Measurements from ENCODE around the gene PKP1. TPM values are rescaled to one million over a fixed set of nuclear protein-coding genes. Genes with fewer than 3 reads are reported as not detected.

Gene PKP1, protein sequence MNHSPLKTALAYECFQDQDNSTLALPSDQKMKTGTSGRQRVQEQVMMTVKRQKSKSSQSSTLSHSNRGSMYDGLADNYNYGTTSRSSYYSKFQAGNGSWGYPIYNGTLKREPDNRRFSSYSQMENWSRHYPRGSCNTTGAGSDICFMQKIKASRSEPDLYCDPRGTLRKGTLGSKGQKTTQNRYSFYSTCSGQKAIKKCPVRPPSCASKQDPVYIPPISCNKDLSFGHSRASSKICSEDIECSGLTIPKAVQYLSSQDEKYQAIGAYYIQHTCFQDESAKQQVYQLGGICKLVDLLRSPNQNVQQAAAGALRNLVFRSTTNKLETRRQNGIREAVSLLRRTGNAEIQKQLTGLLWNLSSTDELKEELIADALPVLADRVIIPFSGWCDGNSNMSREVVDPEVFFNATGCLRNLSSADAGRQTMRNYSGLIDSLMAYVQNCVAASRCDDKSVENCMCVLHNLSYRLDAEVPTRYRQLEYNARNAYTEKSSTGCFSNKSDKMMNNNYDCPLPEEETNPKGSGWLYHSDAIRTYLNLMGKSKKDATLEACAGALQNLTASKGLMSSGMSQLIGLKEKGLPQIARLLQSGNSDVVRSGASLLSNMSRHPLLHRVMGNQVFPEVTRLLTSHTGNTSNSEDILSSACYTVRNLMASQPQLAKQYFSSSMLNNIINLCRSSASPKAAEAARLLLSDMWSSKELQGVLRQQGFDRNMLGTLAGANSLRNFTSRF
- not detected in 2 replicates for total RNA-seq

DNA sequence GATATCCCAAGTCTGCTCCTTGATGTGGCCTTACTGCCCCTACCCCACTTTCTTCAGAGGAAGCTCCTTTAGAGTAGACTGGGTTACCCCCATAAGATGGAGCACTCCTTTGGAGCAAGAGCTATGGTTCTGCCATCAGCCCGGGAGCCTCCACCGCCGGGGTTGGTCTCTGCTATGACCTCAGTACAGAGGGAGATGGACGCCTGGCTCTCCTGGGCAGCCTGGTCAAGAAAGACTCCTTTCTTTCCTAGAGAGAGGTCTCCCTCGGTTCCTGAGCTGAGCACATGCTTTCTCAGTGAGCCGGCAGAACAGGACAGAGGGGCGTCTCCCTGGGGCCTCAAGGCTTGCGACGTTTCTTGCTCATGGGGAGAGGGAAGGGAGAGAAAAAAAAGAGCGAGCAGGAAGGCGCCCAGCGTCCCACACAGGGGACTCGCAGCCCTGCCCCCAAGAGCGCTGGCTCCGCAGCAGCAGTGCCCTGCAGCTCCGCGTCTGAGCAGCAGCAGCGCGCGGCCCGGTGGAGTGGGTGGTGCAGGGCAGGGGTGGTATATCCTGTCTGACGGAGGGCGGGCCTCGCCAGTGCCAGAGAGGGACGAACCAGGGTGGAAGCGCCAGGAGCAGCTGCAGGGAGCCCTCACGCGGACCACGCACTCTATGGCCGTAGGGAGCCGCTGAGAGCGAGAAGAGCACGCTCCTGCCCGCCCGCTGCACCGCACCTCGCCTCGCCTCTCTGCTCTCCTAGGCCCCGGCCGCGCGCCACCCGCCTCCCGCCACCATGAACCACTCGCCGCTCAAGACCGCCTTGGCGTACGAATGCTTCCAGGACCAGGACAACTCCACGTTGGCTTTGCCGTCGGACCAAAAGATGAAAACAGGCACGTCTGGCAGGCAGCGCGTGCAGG lies at the start of gene PKP1:
Gene PKP1 (plus strand): TSS at position 576 of the 899 bp plus-strand sequence. CDS start 197 bp downstream, at position 773.

DNA sequence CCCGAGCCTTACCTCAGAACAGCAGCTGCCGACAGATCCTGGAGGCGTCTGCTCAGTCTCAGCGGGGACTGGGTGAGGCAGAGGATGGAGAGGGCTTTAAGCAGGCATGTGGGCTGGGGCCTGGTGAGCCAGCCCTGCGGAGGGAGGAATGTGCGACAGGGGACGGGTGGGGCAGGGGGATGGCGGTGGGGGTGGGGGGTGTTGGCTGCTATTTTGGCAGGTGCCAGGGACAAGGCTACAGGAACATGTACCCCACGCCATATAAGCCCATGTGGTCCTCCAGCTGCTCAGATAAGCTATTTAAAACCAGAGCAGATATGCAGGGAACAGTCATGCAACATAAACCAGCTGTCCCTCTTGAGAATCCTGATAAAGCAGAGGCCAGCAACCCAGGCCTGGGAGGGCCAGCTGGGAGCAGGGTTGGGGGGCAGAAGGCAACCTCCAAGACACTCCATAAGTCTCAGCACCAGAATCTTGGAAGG lies 94.3 kb downstream of the PKP1 start, which contains the start of gene TNNT2:
Gene TNNT2 (minus strand): TSS at position 70 of the 482 bp plus-strand sequence. CDS start 4,426 bp downstream, outside the sequence.

Other genes starting within 250 kb of the PKP1 start
- not detected in 2 replicates for gene CACNA1S, start 171.1 kb upstream of the PKP1 start, total RNA-seq
- gene ASCL5, start 156.3 kb upstream of the PKP1 start, total RNA-seq = not detected in 2 replicates
- gene TMEM9, start 129.0 kb upstream of the PKP1 start, total RNA-seq = 19.1 and 27.7 TPM in 2 replicates
- not detected in 2 replicates for gene IGFN1, start 92.7 kb upstream of the PKP1 start, total RNA-seq
- gene TNNT2, start 94.2 kb downstream of the PKP1 start, total RNA-seq = 0.07 TPM in 1 of 2 replicates, not detected in the other
- not detected in 2 replicates for gene LAD1, start 115.8 kb downstream of the PKP1 start, total RNA-seq
- under 0.01 TPM in 1 of 2 replicates, not detected in the other for gene TNNI1, start 138.2 kb downstream of the PKP1 start, total RNA-seq
- gene PHLDA3, start 185.7 kb downstream of the PKP1 start, total RNA-seq = 26.6 and 29.9 TPM in 2 replicates
- 364 and 440 TPM in 2 replicates for gene CSRP1, start 223.6 kb downstream of the PKP1 start, total RNA-seq